K562 (cell line): ENCODE data around the gene MATR3. TPM values are rescaled to one million over a fixed set of nuclear protein-coding genes. Genes with fewer than 3 reads are reported as not detected.

Experiments used
- ARID4B ChIP-seq: sonication (generic); formaldehyde crosslinking; IDR thresholded peaks from 2 replicates; pipeline ENCODE4 v1.8.0; 2022; ENCODE audit warnings: mild to moderate bottlenecking, missing genetic modification reagents
- ATF4 ChIP-seq: fragments of 450-650 bp; formaldehyde crosslinking; IDR thresholded peaks from 2 replicates; pipeline ENCODE4 v1.4.0; 2022; ENCODE audit warnings: mild to moderate bottlenecking, moderate library complexity
- CEBPZ ChIP-seq: fragments of 150-350 bp; IDR thresholded peaks from 2 replicates; pipeline ENCODE4 v1.6.1; 2014; ENCODE audit warnings: low read depth, mild to moderate bottlenecking, low read length, borderline replicate concordance
- CREB1 ChIP-seq, 2 experiments: sonication (generic) in 1 of 2; formaldehyde crosslinking in 1 of 2; IDR thresholded peaks; 2 replicates each; pipeline versions ENCODE4 v1.6.1 to v1.8.0; 2012 to 2022; ENCODE audit warnings: inconsistent platforms in 1 of 2, mild to moderate bottlenecking in 1 of 2, missing genetic modification reagents in 1 of 2, moderate library complexity in 1 of 2
- ILF3 ChIP-seq: fragments of 450-650 bp; IDR thresholded peaks from 2 replicates; pipeline ENCODE4 v1.6.1; 2018; ENCODE audit warnings: antibody characterized with exemption, mild to moderate bottlenecking, moderate library complexity, borderline replicate concordance
- KLF16 ChIP-seq: IDR thresholded peaks from 2 replicates; pipeline ENCODE4 v1.6.1; 2016; ENCODE audit warnings: antibody characterized with exemption
- MXD1 ChIP-seq: fragments of 250-450 bp; sonication (Bioruptor Pico); IDR thresholded peaks from 2 replicates; pipeline ENCODE4 v1.8.0; 2021; ENCODE audit warnings: borderline replicate concordance, mild to moderate bottlenecking, moderate library complexity; ENCODE audit not compliant: poor library complexity, severe bottlenecking
- RBM22 ChIP-seq: fragments of 200-400 bp; formaldehyde crosslinking; IDR thresholded peaks from 2 replicates; pipeline ENCODE4 v1.6.1; 2018; ENCODE audit warnings: low read length, low read depth; ENCODE audit not compliant: poor library complexity, severe bottlenecking
- SREBF2 ChIP-seq: sonication (generic); formaldehyde crosslinking; IDR thresholded peaks from 2 replicates; pipeline ENCODE4 v1.4.0; 2020; ENCODE audit warnings: mild to moderate bottlenecking, missing genetic modification reagents
- ZNF253 ChIP-seq: fragments of 250-450 bp; sonication (Bioruptor Pico); conservative IDR thresholded peaks from 2 replicates; pipeline ENCODE4 v1.6.1; 2021; ENCODE audit warnings: mild to moderate bottlenecking
- ZNF354B ChIP-seq: fragments of 250-450 bp; sonication (Bioruptor Pico); IDR thresholded peaks from 2 replicates; pipeline ENCODE4 v1.4.0; 2020
- ZNF707 ChIP-seq: fragments of 250-450 bp; sonication (Bioruptor Pico); conservative IDR thresholded peaks from 2 replicates; pipeline ENCODE4 v1.8.0; 2022; ENCODE audit warnings: inconsistent platforms, mild to moderate bottlenecking, moderate library complexity
- ZNF76 ChIP-seq: fragments of 250-450 bp; sonication (Bioruptor Pico); IDR thresholded peaks from 2 replicates; pipeline ENCODE4 v1.4.0; 2020; ENCODE audit warnings: mild to moderate bottlenecking, moderate library complexity, borderline replicate concordance
- polyA plus RNA-seq, 8 experiments: library from polyadenylated mRNA; depleted of rRNA in 4 of 8; stranded (reverse) in 5 of 8; unstranded in 3 of 8; fragments of >200 nt; fragmentation: Nextera tagmentation in 2 of 8; fragmentation: Illumina TruSeq in 1 of 8; extraction: Ambion mirVana in 2 of 8; extraction: Trizol in 1 of 8; gene quantifications; 2 replicates each; pipeline versions ENCODE4 v1.2.1 to v1.2.3, GENCODE V29; 2011 to 2014; ENCODE audit warnings: inconsistent platforms in 1 of 8, missing spikeins in 1 of 8
- total RNA-seq, 7 experiments: library from RNA; depleted of rRNA in 6 of 7; stranded (reverse); fragments of >200 nt in 6 of 7; fragmentation: Illumina TruSeq in 2 of 7; extraction: Trizol in 2 of 7; gene quantifications; 2 replicates each; pipeline versions ENCODE4 v1.2.1 to v1.2.3, GENCODE V29; 2011 to 2021; ENCODE audit warnings: low replicate concordance in 1 of 7

MATR3 gene
- total and polyA plus RNA-seq, 9 of the 15 experiments (the other 6 are each of a cell fraction or from before 2014, with no cell fraction given) = 150 to 425 (median 263) TPM

GRCh38 chr5:139341689-139342422, 48.3 kb downstream of the MATR3 start, which contains the start of gene PAIP2 (continued):
- TF ChIP-seq SREBF2 (CRISPR knock-in tag) (no peak), ZNF707 (CRISPR knock-in tag) (no peak), CREB1 (IDR thresholded peaks at IDR 0.05) (peak; percentile 91), CREB1 (CRISPR knock-in tag; IDR thresholded peaks at IDR 0.05) (peak; percentile 94), ZNF354B (CRISPR knock-in tag) (no peak), ILF3 (no peak), RBM22 (peak; percentile 68), MXD1 (peak; percentile 37), KLF16 (no peak; the same call in 1 of the 2 replicates), CEBPZ (no peak), ZNF76 (CRISPR knock-in tag) (no peak), ATF4 (no peak), ARID4B (CRISPR knock-in tag) (peak; percentile 89; the same call in 1 of the 2 replicates), ZNF253 (CRISPR knock-in tag) (no peak)
